ENCODE data around the gene DCDC2B. TPM values are rescaled to one million over a fixed set of nuclear protein-coding genes. Genes with fewer than 3 reads are reported as not detected.
A peak's percentile ranks its signal among the peaks of the same experiment; 100 is the strongest.

DCDC2B gene
- total and polyA plus RNA-seq, 2 of the 13 experiments (the other 11 are each of a cell fraction or from before 2014, with no cell fraction given), result not detected

DNA sequence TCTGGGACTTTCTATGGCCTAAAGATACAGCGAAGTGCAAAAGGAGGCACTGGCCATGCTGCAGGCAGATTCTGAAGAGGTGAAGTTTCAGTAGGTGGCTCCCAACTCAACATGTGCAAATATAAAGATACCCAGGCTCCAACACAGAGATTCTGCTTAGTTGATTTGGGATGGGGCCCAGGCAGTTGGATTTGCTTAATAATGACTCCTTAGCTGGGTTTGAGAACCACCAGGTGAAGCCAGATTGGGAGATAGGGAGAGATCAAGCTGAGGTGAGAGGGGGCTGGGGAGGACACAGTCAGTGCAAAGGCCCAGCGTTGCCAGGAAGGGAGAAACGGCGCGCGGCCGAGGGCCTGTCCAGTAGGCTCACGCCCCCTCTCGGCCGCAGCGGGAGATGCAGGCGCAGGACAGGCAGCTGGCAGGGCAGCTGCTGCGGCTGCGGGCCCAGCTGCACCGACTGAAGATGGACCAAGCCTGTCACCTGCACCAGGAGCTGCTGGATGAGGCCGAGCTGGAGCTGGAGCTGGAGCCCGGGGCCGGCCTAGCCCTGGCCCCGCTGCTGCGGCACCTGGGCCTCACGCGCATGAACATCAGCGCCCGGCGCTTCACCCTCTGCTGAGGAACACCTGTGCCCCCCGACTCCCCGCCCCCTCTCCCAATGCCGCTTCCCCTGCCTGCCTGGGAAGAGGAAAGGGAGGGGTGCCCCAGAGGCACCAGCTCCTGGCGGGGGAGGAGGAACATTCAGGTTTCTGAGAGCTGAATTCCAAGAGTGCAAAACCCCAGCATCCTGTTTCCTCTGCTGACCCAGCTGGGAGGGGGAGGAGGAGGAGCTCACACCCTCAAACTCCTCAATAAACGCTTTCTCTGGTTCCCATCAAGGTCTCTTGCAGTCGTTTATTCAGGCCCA lies 39.3 kb downstream of the DCDC2B start (continued):
- no peak for TF ChIP-seq ZNF773 (CRISPR knock-in tag; IDR thresholded peaks at IDR 0.05; ENCODE audit: borderline replicate concordance)
- TF ChIP-seq ELF3 (CRISPR knock-in tag; IDR thresholded peaks at IDR 0.05), result peak; percentile 48; the same call in 1 of the 2 replicates
- TF ChIP-seq ZNF557 (CRISPR knock-in tag; IDR thresholded peaks at IDR 0.05), result no peak
- TF ChIP-seq TARDBP (CRISPR knock-in tag; IDR thresholded peaks at IDR 0.05), result peak; percentile 40; the same call in 1 of the 2 replicates
- TF ChIP-seq, protein P1, sequence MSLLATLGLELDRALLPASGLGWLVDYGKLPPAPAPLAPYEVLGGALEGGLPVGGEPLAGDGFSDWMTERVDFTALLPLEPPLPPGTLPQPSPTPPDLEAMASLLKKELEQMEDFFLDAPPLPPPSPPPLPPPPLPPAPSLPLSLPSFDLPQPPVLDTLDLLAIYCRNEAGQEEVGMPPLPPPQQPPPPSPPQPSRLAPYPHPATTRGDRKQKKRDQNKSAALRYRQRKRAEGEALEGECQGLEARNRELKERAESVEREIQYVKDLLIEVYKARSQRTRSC (CRISPR knock-in tag; IDR thresholded peaks at IDR 0.05; ENCODE audit: low read depth), result no peak
- TF ChIP-seq, protein P2, sequence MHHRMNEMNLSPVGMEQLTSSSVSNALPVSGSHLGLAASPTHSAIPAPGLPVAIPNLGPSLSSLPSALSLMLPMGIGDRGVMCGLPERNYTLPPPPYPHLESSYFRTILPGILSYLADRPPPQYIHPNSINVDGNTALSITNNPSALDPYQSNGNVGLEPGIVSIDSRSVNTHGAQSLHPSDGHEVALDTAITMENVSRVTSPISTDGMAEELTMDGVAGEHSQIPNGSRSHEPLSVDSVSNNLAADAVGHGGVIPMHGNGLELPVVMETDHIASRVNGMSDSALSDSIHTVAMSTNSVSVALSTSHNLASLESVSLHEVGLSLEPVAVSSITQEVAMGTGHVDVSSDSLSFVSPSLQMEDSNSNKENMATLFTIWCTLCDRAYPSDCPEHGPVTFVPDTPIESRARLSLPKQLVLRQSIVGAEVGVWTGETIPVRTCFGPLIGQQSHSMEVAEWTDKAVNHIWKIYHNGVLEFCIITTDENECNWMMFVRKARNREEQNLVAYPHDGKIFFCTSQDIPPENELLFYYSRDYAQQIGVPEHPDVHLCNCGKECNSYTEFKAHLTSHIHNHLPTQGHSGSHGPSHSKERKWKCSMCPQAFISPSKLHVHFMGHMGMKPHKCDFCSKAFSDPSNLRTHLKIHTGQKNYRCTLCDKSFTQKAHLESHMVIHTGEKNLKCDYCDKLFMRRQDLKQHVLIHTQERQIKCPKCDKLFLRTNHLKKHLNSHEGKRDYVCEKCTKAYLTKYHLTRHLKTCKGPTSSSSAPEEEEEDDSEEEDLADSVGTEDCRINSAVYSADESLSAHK (CRISPR knock-in tag; IDR thresholded peaks at IDR 0.05; ENCODE audit: borderline replicate concordance), result no peak
- no peak for TF ChIP-seq JUNB (CRISPR knock-in tag; IDR thresholded peaks at IDR 0.05; ENCODE audit: borderline replicate concordance)
- TF ChIP-seq ZMYM3 (CRISPR knock-in tag; IDR thresholded peaks at IDR 0.05), result peak; percentile 99
- peak; percentile 42; the same call in 1 of the 2 replicates for TF ChIP-seq ZSCAN25 (CRISPR knock-in tag; IDR thresholded peaks at IDR 0.05)
- TF ChIP-seq ZNF441 (CRISPR knock-in tag; IDR thresholded peaks at IDR 0.05; ENCODE audit: borderline replicate concordance), result 0 out of 2 replicates have a peak, but pooled peaks have one; percentile 38
- TF ChIP-seq ZBTB3 (CRISPR knock-in tag; IDR thresholded peaks at IDR 0.05; ENCODE audit: borderline replicate concordance, low read depth), result no peak
- TF ChIP-seq RFX3 (CRISPR knock-in tag; IDR thresholded peaks at IDR 0.05), result no peak
- TF ChIP-seq, protein P3, sequence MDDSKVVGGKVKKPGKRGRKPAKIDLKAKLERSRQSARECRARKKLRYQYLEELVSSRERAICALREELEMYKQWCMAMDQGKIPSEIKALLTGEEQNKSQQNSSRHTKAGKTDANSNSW (CRISPR knock-in tag; IDR thresholded peaks at IDR 0.05; ENCODE audit: borderline replicate concordance), result no peak
- TF ChIP-seq ZC3H13 (CRISPR knock-in tag; IDR thresholded peaks at IDR 0.05), result no peak
- TF ChIP-seq JUND (CRISPR knock-in tag; IDR thresholded peaks at IDR 0.05), result no peak
- TF ChIP-seq XBP1 (CRISPR knock-in tag; IDR thresholded peaks at IDR 0.05), result no peak
- TF ChIP-seq, protein P4, sequence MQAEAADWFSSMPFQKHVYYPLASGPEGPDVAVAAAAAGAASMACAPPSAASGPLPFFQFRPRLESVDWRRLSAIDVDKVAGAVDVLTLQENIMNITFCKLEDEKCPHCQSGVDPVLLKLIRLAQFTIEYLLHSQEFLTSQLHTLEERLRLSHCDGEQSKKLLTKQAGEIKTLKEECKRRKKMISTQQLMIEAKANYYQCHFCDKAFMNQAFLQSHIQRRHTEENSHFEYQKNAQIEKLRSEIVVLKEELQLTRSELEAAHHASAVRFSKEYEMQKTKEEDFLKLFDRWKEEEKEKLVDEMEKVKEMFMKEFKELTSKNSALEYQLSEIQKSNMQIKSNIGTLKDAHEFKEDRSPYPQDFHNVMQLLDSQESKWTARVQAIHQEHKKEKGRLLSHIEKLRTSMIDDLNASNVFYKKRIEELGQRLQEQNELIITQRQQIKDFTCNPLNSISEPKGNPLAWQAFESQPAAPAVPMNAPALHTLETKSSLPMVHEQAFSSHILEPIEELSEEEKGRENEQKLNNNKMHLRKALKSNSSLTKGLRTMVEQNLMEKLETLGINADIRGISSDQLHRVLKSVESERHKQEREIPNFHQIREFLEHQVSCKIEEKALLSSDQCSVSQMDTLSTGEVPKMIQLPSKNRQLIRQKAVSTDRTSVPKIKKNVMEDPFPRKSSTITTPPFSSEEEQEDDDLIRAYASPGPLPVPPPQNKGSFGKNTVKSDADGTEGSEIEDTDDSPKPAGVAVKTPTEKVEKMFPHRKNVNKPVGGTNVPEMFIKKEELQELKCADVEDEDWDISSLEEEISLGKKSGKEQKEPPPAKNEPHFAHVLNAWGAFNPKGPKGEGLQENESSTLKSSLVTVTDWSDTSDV (CRISPR knock-in tag; IDR thresholded peaks at IDR 0.05), result no peak
- TF ChIP-seq MEF2D (CRISPR knock-in tag; IDR thresholded peaks at IDR 0.05), result no peak
- TF ChIP-seq, protein P5, sequence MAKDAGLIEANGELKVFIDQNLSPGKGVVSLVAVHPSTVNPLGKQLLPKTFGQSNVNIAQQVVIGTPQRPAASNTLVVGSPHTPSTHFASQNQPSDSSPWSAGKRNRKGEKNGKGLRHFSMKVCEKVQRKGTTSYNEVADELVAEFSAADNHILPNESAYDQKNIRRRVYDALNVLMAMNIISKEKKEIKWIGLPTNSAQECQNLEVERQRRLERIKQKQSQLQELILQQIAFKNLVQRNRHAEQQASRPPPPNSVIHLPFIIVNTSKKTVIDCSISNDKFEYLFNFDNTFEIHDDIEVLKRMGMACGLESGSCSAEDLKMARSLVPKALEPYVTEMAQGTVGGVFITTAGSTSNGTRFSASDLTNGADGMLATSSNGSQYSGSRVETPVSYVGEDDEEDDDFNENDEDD (CRISPR knock-in tag; IDR thresholded peaks at IDR 0.05; ENCODE audit: borderline replicate concordance), result peak; percentile 35; the same call in 1 of the 2 replicates
- TF ChIP-seq, protein P6, sequence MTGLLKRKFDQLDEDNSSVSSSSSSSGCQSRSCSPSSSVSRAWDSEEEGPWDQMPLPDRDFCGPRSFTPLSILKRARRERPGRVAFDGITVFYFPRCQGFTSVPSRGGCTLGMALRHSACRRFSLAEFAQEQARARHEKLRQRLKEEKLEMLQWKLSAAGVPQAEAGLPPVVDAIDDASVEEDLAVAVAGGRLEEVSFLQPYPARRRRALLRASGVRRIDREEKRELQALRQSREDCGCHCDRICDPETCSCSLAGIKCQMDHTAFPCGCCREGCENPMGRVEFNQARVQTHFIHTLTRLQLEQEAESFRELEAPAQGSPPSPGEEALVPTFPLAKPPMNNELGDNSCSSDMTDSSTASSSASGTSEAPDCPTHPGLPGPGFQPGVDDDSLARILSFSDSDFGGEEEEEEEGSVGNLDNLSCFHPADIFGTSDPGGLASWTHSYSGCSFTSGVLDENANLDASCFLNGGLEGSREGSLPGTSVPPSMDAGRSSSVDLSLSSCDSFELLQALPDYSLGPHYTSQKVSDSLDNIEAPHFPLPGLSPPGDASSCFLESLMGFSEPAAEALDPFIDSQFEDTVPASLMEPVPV (CRISPR knock-in tag; IDR thresholded peaks at IDR 0.05), result peak; percentile 36; the same call in 1 of the 2 replicates
